HG02763 (cell line): ENCODE data around the gene UNC79.

ENCODE experiments used
- ATAC-seq: cut with Tn5 transposase; IDR thresholded peaks from one replicate; pipeline ENCODE4 v1.9.1; 2021; ENCODE audit warnings: mild to moderate bottlenecking, moderate library complexity; ENCODE audit not compliant: unreplicated experiment

UNC79 gene

GRCh38 chr14:93744876-93745275 is 314.1 kb downstream of the UNC79 start:
- no peak for ATAC-seq

- no peak for ATAC-seq
These were observed 315.0 kb downstream of the UNC79 start for GRCh38 chr14:93745603-93746273.

GRCh38 chr14:93747102-93747501 is 316.4 kb downstream of the UNC79 start:
- ATAC-seq = no peak

- no peak for ATAC-seq
These were observed 316.8 kb downstream of the UNC79 start for GRCh38 chr14:93747560-93747959.

GRCh38 chr14:93748208-93749075 is 317.7 kb downstream of the UNC79 start:
- no peak for ATAC-seq

- ATAC-seq = no peak
These were observed 318.3 kb downstream of the UNC79 start for GRCh38 chr14:93749076-93749420.

GRCh38 chr14:93751946-93752655 is 321.4 kb downstream of the UNC79 start:
- no peak for ATAC-seq

GRCh38 chr14:93752980-93753561 is 322.3 kb downstream of the UNC79 start:
- ATAC-seq = no peak

- ATAC-seq = no peak
These were observed 322.9 kb downstream of the UNC79 start for GRCh38 chr14:93753647-93754046.

GRCh38 chr14:93757206-93757605 is 326.5 kb downstream of the UNC79 start:
- no peak for ATAC-seq
